OCI-LY3 (cell line): ENCODE measurements around the gene UTY.
"Not testable (repeated sequence)": the region's sequence is repeated elsewhere in the genome, so short reads cannot be mapped to it uniquely, and the experiment has no call there.

Experiments
- EZH2phosphoT487 ChIP-seq: fragments of 200-600 bp; shearing (Covaris generic); IDR thresholded peaks from 2 replicates; pipeline ENCODE4 v1.6.1; 2018; ENCODE audit warnings: antibody characterized with exemption, mixed run types, low read depth
- TF ChIP-seq, protein P1 (sequence below): fragments of 200-600, 300-600 bp; sonication (generic); IDR thresholded peaks from 2 replicates; pipeline ENCODE4 v1.5.1; 2014; ENCODE audit warnings: antibody characterized with exemption, low read length, low read depth

DNA sequence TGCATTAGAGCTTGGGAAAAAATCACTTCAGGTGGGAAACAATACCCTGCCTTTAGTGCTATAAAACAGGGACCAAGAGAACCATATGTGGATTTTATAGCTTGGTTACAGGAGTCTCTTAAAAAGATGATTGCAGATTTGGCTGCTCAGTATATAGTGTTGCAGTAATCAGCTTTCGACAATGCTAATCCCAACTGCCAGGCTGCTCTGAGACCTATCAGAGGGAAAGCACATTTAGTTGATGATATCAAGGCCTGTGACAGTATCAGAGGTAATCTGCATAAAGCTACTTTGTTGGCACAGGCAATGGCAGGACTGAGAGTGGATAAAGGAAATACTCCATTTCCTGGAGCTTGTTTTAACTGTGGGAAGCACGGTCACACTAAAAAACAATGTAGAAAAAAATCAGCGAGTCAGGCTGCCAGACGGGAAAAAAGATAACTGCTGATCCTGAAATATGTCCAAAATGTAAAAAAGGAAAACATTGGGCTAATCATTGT is 225.8 kb downstream of the UTY start:
- TF ChIP-seq, protein P1, sequence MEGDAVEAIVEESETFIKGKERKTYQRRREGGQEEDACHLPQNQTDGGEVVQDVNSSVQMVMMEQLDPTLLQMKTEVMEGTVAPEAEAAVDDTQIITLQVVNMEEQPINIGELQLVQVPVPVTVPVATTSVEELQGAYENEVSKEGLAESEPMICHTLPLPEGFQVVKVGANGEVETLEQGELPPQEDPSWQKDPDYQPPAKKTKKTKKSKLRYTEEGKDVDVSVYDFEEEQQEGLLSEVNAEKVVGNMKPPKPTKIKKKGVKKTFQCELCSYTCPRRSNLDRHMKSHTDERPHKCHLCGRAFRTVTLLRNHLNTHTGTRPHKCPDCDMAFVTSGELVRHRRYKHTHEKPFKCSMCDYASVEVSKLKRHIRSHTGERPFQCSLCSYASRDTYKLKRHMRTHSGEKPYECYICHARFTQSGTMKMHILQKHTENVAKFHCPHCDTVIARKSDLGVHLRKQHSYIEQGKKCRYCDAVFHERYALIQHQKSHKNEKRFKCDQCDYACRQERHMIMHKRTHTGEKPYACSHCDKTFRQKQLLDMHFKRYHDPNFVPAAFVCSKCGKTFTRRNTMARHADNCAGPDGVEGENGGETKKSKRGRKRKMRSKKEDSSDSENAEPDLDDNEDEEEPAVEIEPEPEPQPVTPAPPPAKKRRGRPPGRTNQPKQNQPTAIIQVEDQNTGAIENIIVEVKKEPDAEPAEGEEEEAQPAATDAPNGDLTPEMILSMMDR: not testable (repeated sequence)
- TF ChIP-seq EZH2phosphoT487: not testable (repeated sequence)
